Adrenal gland (tissue), 12 donors: ENCODE measurements around the gene GPC2. TPM values are rescaled to one million over a fixed set of nuclear protein-coding genes. Genes with fewer than 3 reads are reported as not detected.
"Not testable (repeated sequence)": the region's sequence is repeated elsewhere in the genome, so short reads cannot be mapped to it uniquely, and the experiment has no call there.

Source experiments
- DNase-seq, 7 donors: peaks; one replicate each; pipeline ENCODE4 v3.0.0-alpha.2; 2019 to 2020
- H3K27ac ChIP-seq, 5 donors: fragments of 200-600 bp; sonication (generic) in 4 of 5; 1 replicate in 3 of 5; 2 replicates in 2 of 5; pipeline versions ENCODE4 v1.5.1 to v1.8.0; 2016 to 2020; ENCODE audit warnings: mild to moderate bottlenecking in 1 of 5
- H3K27me3 ChIP-seq: fragments of 200-600 bp; 2 replicates; pipeline ENCODE4 v1.8.0; 2021
- H3K36me3 ChIP-seq, 2 donors: fragments of 200-600 bp; replicated peaks in 1 of 2; 1 replicate in 1 of 2; 2 replicates in 1 of 2; pipeline versions ENCODE4 v1.5.1 to v1.8.0; 2018 to 2022
- H3K4me1 ChIP-seq, 2 donors: fragments of 200-600 bp; replicated peaks in 1 of 2; 1 replicate in 1 of 2; 2 replicates in 1 of 2; pipeline versions ENCODE4 v1.5.1 to v1.8.0; 2018 to 2021
- H3K4me3 ChIP-seq, 4 donors: fragments of 200-600 bp; sonication (generic) in 3 of 4; one replicate each; pipeline ENCODE4 v1.5.1; 2016 to 2018
- H3K9me3 ChIP-seq, 3 donors: fragments of 200-600 bp; sonication (generic) in 1 of 3; replicated peaks in 1 of 3; 1 replicate in 2 of 3; 2 replicates in 1 of 3; pipeline versions ENCODE4 v1.5.1 to v1.8.0; 2016 to 2021
- POLR2A ChIP-seq, 2 donors: fragments of 450-650 bp; IDR thresholded peaks; one replicate each; pipeline ENCODE4 v1.6.1; 2017; ENCODE audit warnings: antibody characterized with exemption in 2 of 2, mild to moderate bottlenecking in 2 of 2, moderate library complexity in 1 of 2
- WGBS, 4 donors: extraction: QIAGEN DNeasy Blood & Tissue Kit in 2 of 4; methylation state at CpG; one replicate each; pipeline versions ENCODE4 v1.1.5 to v1.1.7; 2013 to 2017; 5-methylcytosine and 5-hydroxymethylcytosine counted together
- intact Hi-C, 2 donors: fragments of 100-400 bp; cut with DNase I; formaldehyde crosslinking; loops; one replicate each; pipeline versions ENCODE4 v1.14.1 to v1.15.0; 2022 to 2023
- polyA plus RNA-seq, 3 donors: library from polyadenylated mRNA; stranded (reverse); fragments of 200-250 nt in 2 of 3; fragments of 350-450 nt in 1 of 3; fragmentation: Illumina TruSeq in 1 of 3; extraction: RNeasy Lipid Tissue Mini Kit (QIAGEN cat#74804) in 1 of 3; gene quantifications; one replicate each; pipeline ENCODE4 v1.2.3, GENCODE V29; 2013 to 2014
- total RNA-seq, 9 donors: library from RNA; depleted of rRNA in 4 of 9; stranded (reverse); fragments of >200 nt in 4 of 9; fragments of 120-200 nt in 1 of 9; fragmentation: NEBNext Ultra II Directional in 1 of 9; extraction: Animal tissue kit (Norgen Biotek cat#: 25700) in 1 of 9; gene quantifications; one replicate each; pipeline versions ENCODE4 v1.1.0 to v1.2.4, GENCODE V29; 2013 to 2023
- TF ChIP-seq, protein P1 (sequence below), 6 experiments: fragments of 450-650 bp in 4 of 6; fragments of 200-600 bp in 2 of 6; sonication (generic) in 1 of 6; IDR thresholded peaks; 1 replicate in 5 of 6; 2 replicates in 1 of 6; pipeline versions ENCODE4 v1.5.1 to v1.8.0; 2016 to 2021; ENCODE audit warnings: antibody characterized with exemption in 6 of 6, mild to moderate bottlenecking in 2 of 6, moderate library complexity in 1 of 6
- donor health status: healthy with polysubstance abuse.
- donor health status: Bipolar disorder and iron deficiency.
- donor health status: DM: yes; HTN: yes; CAD: no.
- donor health status: DM: no; HTN: no; CAD: no.
- donor health status: DM: no; HTN: no; CAD: no.
- donor health status: DM: yes; HTN: yes; CAD: no.

The GPC2 gene
- total and polyA plus RNA-seq, 12 donors, result 0.05 to 4.3 (median 1.1) TPM

DNA sequence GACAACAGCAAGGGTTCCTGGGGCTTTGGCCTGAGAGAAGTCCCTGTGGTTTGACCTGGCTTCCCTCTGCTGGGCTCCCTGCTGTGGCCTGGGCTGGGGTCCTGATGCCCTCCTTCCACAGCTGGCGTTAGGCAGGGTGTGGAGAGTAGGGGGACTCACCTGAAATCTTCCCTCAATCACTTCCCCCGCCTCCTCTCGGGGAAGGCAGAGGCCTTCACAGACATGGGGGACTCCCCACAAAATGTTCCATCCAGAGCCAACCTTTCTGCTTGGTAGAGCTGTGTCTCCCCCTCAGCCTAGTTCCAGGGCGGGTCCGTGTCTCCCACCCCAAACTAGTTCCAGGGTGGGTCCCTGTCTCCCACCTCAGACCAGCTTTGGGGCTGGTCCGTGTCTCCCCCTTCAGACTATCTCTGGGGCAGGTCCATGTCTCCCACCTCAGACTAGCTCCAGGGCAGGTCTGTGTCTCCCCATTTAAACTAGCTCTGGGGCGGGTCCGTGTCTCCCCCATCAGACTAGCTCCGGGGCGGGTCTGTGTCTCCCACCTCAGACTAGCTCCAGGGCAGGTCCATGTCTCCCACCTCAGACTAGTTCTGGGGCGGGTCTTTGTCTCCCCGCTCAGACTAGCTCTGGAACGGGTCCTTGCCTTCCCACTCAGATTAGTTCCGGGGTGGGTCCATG, 44.7 kb upstream of the GPC2 start:
- peaks cover 0 to 4% of the 10 kb centered on the region in 2 donors for H3K4me1 ChIP-seq
- intact Hi-C loops, result no loop called here
- WGBS, 4 donors, result 82 to 92% (median 86%) methylated on average over 13 to 14 of the region's 14 CpGs
- DNase-seq, result no peak
- no peaks in the 10 kb centered on the region for H3K9me3 ChIP-seq
- no peak overlapping the region for H3K4me3 ChIP-seq
- no peaks in the 10 kb centered on the region for H3K36me3 ChIP-seq
- no peak overlapping the region for H3K27ac ChIP-seq
- no peak for TF ChIP-seq POLR2A (IDR thresholded peaks at IDR 0.05)
- TF ChIP-seq, protein P1, sequence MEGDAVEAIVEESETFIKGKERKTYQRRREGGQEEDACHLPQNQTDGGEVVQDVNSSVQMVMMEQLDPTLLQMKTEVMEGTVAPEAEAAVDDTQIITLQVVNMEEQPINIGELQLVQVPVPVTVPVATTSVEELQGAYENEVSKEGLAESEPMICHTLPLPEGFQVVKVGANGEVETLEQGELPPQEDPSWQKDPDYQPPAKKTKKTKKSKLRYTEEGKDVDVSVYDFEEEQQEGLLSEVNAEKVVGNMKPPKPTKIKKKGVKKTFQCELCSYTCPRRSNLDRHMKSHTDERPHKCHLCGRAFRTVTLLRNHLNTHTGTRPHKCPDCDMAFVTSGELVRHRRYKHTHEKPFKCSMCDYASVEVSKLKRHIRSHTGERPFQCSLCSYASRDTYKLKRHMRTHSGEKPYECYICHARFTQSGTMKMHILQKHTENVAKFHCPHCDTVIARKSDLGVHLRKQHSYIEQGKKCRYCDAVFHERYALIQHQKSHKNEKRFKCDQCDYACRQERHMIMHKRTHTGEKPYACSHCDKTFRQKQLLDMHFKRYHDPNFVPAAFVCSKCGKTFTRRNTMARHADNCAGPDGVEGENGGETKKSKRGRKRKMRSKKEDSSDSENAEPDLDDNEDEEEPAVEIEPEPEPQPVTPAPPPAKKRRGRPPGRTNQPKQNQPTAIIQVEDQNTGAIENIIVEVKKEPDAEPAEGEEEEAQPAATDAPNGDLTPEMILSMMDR (IDR thresholded peaks at IDR 0.05), result no peak
- no peaks in the 10 kb centered on the region for H3K27me3 ChIP-seq

DNA sequence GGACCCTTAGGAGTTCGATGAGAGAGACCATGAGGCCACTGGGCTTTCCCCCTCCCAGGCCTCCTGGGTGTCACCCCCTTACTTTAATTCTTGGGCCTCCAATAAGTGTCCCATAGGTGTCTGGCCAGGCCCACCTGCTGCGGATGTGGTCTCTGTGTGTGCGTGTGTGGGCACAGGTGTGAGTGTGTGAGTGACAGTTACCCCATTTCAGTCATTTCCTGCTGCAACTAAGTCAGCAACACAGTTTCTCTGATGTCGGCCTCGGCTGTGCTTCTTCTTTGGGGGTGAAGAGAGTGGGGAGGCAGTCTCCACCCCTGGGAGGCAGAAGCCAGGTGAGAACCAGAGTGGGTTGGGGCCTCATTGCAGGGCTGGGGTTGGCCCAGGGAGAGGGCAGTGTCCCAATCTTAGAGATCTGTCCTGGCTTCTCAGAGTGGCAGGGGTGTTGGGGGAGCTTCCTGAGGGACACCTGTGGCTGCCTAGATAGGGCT, 44.1 kb upstream of the GPC2 start:
- Histone ChIP-seq H3K36me3 (no peaks in the 10 kb centered on the region), H3K4me1 (peaks cover 0 to 4% of the 10 kb centered on the region in 2 donors), H3K27me3 (no peaks in the 10 kb centered on the region), H3K9me3 (no peaks in the 10 kb centered on the region), H3K4me3 (no peak overlapping the region), H3K27ac (no peak overlapping the region)
- no peak for DNase-seq
- TF ChIP-seq, protein P1 (IDR thresholded peaks at IDR 0.05), result no peak
- TF ChIP-seq POLR2A (IDR thresholded peaks at IDR 0.05), result no peak
- intact Hi-C loops, result no loop called here
- WGBS, 4 donors, result 67 to 90% (median 85%) methylated on average over 1 to 5 of the region's 5 CpGs

DNA sequence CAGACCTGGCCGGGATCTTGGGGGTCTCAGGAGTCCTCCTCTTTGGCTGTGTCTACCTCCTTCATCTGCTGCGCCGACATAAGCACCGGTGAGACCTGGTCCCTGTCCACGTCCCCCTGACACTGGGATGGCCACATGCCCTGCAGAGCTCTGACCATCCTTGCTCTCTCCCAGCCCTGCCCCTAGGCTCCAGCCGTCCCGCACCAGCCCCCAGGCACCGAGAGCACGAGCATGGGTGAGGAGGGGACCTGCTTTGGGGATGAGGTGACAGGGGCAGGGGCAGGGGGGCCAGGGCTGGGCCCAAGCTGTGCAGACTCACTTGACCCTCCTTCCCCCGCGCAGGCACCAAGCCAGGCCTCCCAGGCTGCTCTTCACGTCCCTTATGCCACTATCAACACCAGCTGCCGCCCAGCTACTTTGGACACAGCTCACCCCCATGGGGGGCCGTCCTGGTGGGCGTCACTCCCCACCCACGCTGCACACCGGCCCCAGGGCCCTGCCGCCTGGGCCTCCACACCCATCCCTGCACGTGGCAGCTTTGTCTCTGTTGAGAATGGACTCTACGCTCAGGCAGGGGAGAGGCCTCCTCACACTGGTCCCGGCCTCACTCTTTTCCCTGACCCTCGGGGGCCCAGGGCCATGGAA, 43.5 kb upstream of the GPC2 start:
- Histone ChIP-seq H3K27ac (peak overlapping the region in 2 of 5 donors; percentile 5 to 45), H3K4me1 (peaks cover 0 to 4% of the 10 kb centered on the region in 2 donors), H3K27me3 (no peaks in the 10 kb centered on the region), H3K36me3 (no peaks in the 10 kb centered on the region), H3K4me3 (no peak overlapping the region), H3K9me3 (no peaks in the 10 kb centered on the region)
- no peak for DNase-seq
- WGBS, 4 donors, result 86 to 98% (median 88%) methylated on average over 9 to 22 of the region's 22 CpGs
- TF ChIP-seq, protein P1 (IDR thresholded peaks at IDR 0.05), result no peak
- no peak for TF ChIP-seq POLR2A (IDR thresholded peaks at IDR 0.05)
- intact Hi-C loops, result no loop called here

DNA sequence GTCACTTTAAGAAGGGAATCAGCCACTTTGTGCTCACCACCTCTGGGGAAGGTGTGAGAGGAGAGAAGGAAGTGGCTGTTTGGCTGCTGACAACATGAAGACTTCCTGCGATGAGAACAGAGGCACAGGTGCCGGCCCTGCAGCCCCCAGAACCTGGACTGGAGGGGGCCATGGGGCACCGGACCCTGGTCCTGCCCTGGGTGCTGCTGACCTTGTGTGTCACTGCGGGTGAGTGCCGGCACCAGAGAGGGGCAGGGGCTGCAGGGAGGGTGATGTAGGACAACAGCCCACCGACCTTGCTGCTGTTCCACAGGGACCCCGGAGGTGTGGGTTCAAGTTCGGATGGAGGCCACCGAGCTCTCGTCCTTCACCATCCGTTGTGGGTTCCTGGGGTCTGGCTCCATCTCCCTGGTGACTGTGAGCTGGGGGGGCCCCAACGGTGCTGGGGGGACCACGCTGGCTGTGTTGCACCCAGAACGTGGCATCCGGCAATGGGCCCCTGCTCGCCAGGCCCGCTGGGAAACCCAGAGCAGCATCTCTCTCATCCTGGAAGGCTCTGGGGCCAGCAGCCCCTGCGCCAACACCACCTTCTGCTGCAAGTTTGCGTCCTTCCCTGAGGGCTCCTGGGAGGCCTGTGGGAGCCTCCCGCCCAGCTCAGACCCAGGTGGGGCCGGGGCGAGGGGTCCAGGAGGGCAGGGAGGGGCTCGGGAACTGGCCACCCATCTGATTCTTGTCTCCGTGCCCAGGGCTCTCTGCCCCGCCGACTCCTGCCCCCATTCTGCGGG, 42.8 kb upstream of the GPC2 start, which contains the start of gene PVRIG:
PVRIG (plus strand) TSS at position 149 of the 785 bp plus-strand sequence; CDS start at position 171, 22 bp downstream.
- WGBS, 4 donors, result 83 to 100% (median 87%) methylated on average over 1 to 22 of the region's 27 CpGs
- intact Hi-C loops, result loop anchor here (5.0 to 10.0 kb wide), 2 partner anchors 65 to 88 kb away; partner anchors contain the start of gene TRAPPC14 (in 1 of the 2)
- H3K36me3 ChIP-seq, H3K4me3 ChIP-seq, H3K27me3 ChIP-seq, H3K9me3 ChIP-seq, H3K4me1 ChIP-seq, DNase-seq: not testable (repeated sequence)
- H3K27ac ChIP-seq, result peak within 1 kb of the TSS in 2 of 5 donors; percentile 5 to 45
